Measurements from ENCODE around the gene NT5DC3. TPM values are rescaled to one million over a fixed set of nuclear protein-coding genes. Genes with fewer than 3 reads are reported as not detected.

Gene NT5DC3
- total RNA-seq, 1 donor from 2014 or later, result 2.8 TPM

GRCh38 chr12:103798586-103798985, 42.4 kb downstream of the NT5DC3 start:
- no peak for DNase-seq
- intact Hi-C loops (cut with DNase I), result no loop called here

GRCh38 chr12:103794309-103795213, 46.5 kb downstream of the NT5DC3 start:
- ATAC-seq (ENCODE audit: poor library complexity) (peak; percentile 76), DNase-seq (no peak)
- intact Hi-C loops (cut with DNase I), result no loop called here

More at GRCh38 chr12:103798586-103798985, 42.4 kb downstream of the NT5DC3 start:
- ATAC-seq (ENCODE audit: poor library complexity), result no peak

DNA sequence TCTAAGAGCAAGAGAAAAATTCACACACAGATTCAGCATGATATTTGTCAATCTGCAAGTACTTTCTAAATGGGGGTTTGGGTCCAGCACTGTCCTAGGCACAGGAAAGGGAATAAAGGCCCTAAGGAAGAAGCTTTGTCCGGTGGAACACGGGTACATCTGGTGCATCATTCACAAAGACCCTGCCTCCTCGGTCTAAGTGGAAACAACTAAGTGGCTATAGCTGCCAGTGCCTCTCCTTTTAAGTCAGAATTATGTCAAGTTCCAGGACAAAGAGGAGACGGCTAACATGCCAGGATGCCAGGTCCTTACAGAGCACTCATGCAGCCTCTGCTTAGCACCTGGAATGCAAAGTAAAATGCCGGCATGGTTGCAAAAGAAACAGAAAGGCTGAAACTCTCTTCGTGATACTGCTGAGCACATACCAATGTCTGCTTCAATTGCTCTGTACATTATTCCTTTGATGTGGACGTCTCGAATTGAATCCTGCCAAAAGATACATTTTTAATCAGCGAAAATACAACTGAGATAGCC, 47.5 kb downstream of the NT5DC3 start:
- no peak for ATAC-seq (ENCODE audit: poor library complexity)
- no peak for DNase-seq
- intact Hi-C loops (cut with DNase I), result no loop called here

DNA sequence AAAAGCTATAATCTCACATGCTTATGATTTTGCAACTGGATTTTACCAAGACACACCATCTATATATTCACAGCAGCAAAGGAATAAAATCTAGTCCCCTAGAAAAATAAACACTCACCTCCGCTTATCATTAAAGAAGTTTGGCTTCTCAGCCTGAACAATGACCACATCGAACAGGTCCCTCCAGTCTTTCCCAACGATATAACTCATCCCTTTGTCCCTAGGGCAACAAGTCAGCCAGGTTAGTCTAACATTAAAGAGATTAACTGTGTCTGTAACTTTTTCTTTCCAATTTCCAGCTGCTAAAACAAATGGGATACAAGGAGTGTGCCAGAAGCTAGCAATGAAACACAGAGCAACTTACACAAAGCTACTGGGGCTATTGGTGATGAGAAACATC, 48.0 kb downstream of the NT5DC3 start:
- intact Hi-C loops (cut with DNase I), result no loop called here
- ATAC-seq (ENCODE audit: poor library complexity) (no peak), DNase-seq (no peak)

DNA sequence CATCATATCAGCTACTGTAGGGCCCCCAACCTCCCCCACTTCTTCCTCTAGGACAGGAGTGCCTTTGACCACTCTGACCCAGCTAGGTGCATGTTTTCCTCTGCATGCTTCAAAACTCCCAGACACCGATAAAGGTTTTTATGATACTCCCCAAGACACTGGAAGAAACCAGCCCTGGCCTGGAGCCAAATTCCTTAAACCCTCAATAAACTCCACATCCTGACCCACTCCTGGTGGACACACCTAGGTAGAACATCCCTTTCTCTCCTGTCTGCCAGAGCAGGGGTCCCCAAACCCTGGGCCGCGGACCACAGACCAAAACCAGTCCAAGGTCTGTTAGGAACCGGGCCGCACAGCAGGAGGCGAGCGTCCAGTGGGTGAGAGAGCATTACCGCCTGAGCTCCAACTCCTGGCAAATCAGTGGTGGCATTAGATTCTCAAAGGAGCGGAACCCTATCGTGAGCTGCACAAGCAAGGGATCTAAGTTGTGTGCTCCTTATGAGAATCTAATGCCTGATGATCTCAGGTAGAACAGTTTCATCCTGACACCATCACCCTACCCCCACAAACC, 49.6 kb downstream of the NT5DC3 start:
- ATAC-seq (ENCODE audit: poor library complexity) (no peak), DNase-seq (no peak)
- intact Hi-C loops (cut with DNase I), result no loop called here

GRCh38 chr12:103786201-103786600, 54.8 kb downstream of the NT5DC3 start:
- DNase-seq, result no peak
- no peak for ATAC-seq (ENCODE audit: poor library complexity)
- intact Hi-C loops (cut with DNase I), result no loop called here

DNA sequence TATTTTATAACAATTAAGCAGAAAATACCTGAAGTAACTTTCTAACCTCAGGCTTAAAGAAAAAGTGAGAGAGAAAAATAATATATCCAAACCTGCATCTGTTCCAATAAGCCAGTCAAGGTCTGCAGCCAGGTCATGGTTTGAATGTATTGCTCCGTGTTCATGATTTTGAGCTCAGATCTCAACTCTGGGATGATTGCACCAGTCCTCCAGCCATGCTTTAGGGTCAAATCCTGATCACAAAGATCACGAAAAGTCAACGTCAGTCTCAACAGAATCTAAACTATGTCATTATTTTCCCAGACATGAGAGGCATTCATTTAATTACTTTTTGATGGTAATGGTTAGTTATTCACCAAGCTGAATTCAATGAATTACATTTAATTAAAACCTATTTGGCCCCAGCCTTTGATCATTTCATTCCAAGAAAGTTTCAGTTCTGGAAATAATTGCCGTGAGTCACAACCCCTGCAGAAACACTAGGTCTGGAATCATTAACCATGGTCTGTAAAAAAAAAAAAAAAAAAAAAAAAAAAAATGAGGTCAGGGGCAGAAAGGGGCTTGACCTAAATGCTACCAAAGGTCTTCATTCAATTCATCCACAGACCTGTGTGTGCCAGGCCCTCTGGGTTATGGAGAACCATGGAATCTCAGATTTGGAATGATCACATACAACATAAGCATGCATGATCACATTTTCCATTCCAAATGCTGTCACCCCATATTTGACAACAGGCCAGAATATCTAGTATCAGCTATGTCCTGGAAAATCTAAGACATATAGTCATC, 55.6 kb downstream of the NT5DC3 start:
- ATAC-seq (ENCODE audit: poor library complexity), result no peak
- DNase-seq, result no peak
- intact Hi-C loops (cut with DNase I), result no loop called here

GRCh38 chr12:103783744-103784664, 57.0 kb downstream of the NT5DC3 start:
- intact Hi-C loops (cut with DNase I), result no loop called here

DNA sequence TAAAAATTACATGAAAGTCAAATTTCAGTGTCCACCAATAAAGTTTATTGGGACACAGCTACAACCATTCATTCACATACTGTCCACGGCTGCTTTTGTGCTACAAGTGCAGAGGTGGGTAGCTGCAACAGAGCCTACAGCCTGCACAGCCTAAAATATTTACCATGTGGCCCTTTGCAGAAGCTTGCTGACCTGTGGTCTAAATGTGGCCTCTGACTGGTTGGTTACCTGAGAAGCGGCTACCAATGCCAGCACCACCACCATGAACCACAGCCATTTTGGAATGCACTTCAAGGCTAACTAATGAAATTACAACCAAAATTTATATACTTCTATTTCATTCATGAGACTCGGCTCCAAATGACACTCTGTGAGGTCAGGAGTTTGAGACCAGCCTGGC, 58.6 kb downstream of the NT5DC3 start:
- no peak for DNase-seq
- no peak for ATAC-seq (ENCODE audit: poor library complexity)
- intact Hi-C loops (cut with DNase I), result no loop called here

More at GRCh38 chr12:103783744-103784664, 57.0 kb downstream of the NT5DC3 start:
- ATAC-seq (ENCODE audit: poor library complexity) (peak; percentile 66), DNase-seq (no peak)

GRCh38 chr12:103780992-103781391, 60.0 kb downstream of the NT5DC3 start:
- ATAC-seq (ENCODE audit: poor library complexity) (no peak), DNase-seq (no peak)
- intact Hi-C loops (cut with DNase I), result no loop called here

DNA sequence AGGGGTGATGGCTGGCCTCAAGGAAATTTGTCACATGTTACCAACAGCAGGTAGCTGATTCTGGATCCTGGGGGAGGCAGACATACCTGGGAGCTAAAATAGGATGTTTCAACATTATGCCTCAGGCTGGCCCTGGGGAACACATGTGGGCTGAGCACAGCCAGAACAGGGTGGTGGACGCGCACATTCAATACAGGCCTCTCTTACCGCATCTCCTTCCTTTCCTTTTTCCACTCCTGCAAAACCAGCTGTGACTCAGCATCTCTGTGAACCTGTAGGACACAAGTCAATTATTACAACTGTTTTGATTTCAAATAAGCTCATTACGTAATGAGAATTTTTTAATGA, 61.0 kb downstream of the NT5DC3 start:
- no peak for ATAC-seq (ENCODE audit: poor library complexity)
- DNase-seq, result no peak
- intact Hi-C loops (cut with DNase I), result no loop called here

DNA sequence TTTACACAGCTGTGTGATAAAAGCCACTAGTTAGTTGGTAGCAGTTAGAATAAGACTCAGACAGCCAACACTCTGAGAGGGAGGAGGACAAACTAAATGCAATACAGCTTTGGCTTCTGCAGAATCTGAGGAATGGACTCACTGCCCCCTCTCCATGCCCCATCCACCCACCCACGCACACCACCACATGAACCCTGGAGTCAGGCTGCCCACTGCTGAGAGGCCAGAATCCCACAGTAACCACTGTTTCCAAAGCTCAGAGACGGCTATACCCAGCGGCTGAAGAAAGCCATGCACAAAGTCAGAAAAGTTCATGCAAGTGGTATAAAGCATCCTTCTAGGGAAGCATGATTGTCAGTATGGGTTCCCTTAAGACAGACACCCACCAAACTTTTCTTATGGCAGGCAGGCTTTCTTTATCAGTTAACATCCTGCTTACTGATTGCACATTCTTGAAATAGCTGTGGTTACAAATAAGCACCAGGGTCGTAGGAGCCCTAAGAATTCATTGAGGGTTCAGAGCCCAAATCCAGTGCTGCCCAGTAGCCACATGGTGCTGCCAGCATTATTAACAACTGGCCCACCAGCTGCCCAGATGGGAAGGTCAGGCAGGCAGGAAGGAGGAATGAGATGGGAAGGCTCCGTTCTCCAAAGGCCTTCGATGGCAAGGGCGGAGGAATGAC, 61.5 kb downstream of the NT5DC3 start:
- DNase-seq (no peak), ATAC-seq (ENCODE audit: poor library complexity) (no peak)
- intact Hi-C loops (cut with DNase I), result no loop called here

- no peak for DNase-seq
- intact Hi-C loops (cut with DNase I), result no loop called here
- ATAC-seq (ENCODE audit: poor library complexity), result no peak
These were observed 62.3 kb downstream of the NT5DC3 start for GRCh38 chr12:103778781-103779180.

GRCh38 chr12:103774977-103775560, 66.0 kb downstream of the NT5DC3 start:
- intact Hi-C loops (cut with DNase I), result no loop called here
- no peak for ATAC-seq (ENCODE audit: poor library complexity)
- DNase-seq, result no peak

- intact Hi-C loops (cut with DNase I), result no loop called here
- ATAC-seq (ENCODE audit: poor library complexity), result no peak
- DNase-seq, result no peak
These were observed 67.7 kb downstream of the NT5DC3 start for GRCh38 chr12:103773109-103773910.

GRCh38 chr12:103772367-103773108, 68.5 kb downstream of the NT5DC3 start:
- DNase-seq (no peak), ATAC-seq (ENCODE audit: poor library complexity) (no peak)
- intact Hi-C loops (cut with DNase I), result no loop called here

Data from Right ventricle myocardium superior (tissue), 1 donor.